GM12878 (cell line): ENCODE data around the gene ILF2.

ENCODE experiments used
- ATF3 ChIP-seq: IDR thresholded peaks from 2 replicates; pipeline ENCODE4 v1.6.1; 2011; ENCODE audit warnings: low read depth, mild to moderate bottlenecking, low read length, moderate library complexity, borderline replicate concordance; ENCODE audit errors: extremely low read depth
- BCL11A ChIP-seq: IDR thresholded peaks from 2 replicates; pipeline ENCODE4 v1.6.1; 2011; ENCODE audit warnings: low read depth, low read length
- CTCF ChIP-seq, 3 experiments: IDR thresholded peaks in 2 of 3; conservative IDR thresholded peaks in 1 of 3; 2 replicates each; pipeline ENCODE4 v1.5.1; 2011; ENCODE audit warnings: low read depth in 3 of 3, low read length in 3 of 3, mild to moderate bottlenecking in 3 of 3, control low read depth in 2 of 3, moderate library complexity in 2 of 3, inconsistent platforms in 1 of 3, mixed read lengths in 1 of 3; ENCODE audit not compliant: control insufficient read depth in 2 of 3, insufficient read depth in 1 of 3; ENCODE audit errors: extremely low read depth in 1 of 3
- FOS ChIP-seq: IDR thresholded peaks from 3 replicates; pipeline ENCODE4 v1.6.1; 2011; ENCODE audit warnings: borderline replicate concordance; ENCODE audit not compliant: insufficient read length; ENCODE audit errors: extremely low read depth
- FOXK2 ChIP-seq: fragments of 450-650 bp; IDR thresholded peaks from 2 replicates; pipeline ENCODE4 v1.6.1; 2017; ENCODE audit warnings: mild to moderate bottlenecking, moderate library complexity
- RFX5 ChIP-seq: IDR thresholded peaks from 2 replicates; pipeline ENCODE4 v1.6.1; 2011; ENCODE audit warnings: low read depth, low read length, improper control_type of control experiment
- YY1 ChIP-seq: IDR thresholded peaks from 2 replicates; pipeline ENCODE4 v1.6.1; 2011; ENCODE audit warnings: low read depth, mild to moderate bottlenecking, low read length

GRCh38 chr1:153684892-153685291 is 14.1 kb upstream of the ILF2 start:
- TF ChIP-seq ATF3 (no peak), CTCF (IDR thresholded peaks at IDR 0.05 in 2 of 3, conservative IDR thresholded peaks at IDR 0.05 in 1 of 3; ENCODE audit: control insufficient read depth in 2 of 3, extremely low read depth in 1 of 3, insufficient read depth in 1 of 3, low read depth in 3 of 3, low read length in 3 of 3) (no peak), RFX5 (no peak), FOS (no peak), YY1 (no peak), BCL11A (no peak), FOXK2 (no peak)
